Endothelial cell of umbilical vein (primary cell): ENCODE results near the gene SMURF2. TPM values are rescaled to one million over a fixed set of nuclear protein-coding genes. Genes with fewer than 3 reads are reported as not detected.

Experiments used
- BruUV-seq: library from RNA; stranded (reverse); fragments of 400-500 nt; replicated peaks from 2 replicates; lab custom pipeline; 2021; lab: Mats Ljungman, UMichigan
- CTCF ChIA-PET: fragments of 300-600, 350-600 bp; sonication (Branson Sonifier 250); formaldehyde crosslinking; loops from one replicate; lab custom pipeline; 2021; ENCODE audit warnings: antibody characterized with exemption, inconsistent platforms; lab: Charles Lee
- POLR2A ChIA-PET: fragments of 300-600, 350-600 bp; sonication (Branson Sonifier 250); formaldehyde crosslinking; loops from one replicate; lab custom pipeline; 2021; ENCODE audit warnings: antibody characterized with exemption, inconsistent platforms; lab: Charles Lee
- DNase-seq: peaks from one replicate; pipeline ENCODE4 v3.0.0-alpha.2; 2011; ENCODE audit warnings: low read depth, low spot score
- FAIRE-seq: peaks from 2 replicates; lab custom pipeline; 2011; peaks lifted over from hg19 to GRCh38; lab: Jason Lieb, UNC
- H2AFZ ChIP-seq: 2 replicates; pipeline ENCODE4 v1.6.0; 2012; ENCODE audit warnings: low read depth, low read length, control low read depth, inconsistent platforms
- H3K27ac ChIP-seq: 2 replicates; pipeline ENCODE4 v1.5.1; 2011; ENCODE audit warnings: low read depth, mild to moderate bottlenecking, control low read depth, low read length, moderate library complexity; ENCODE audit not compliant: insufficient read depth
- H3K27me3 ChIP-seq, 2 experiments: 2 replicates each; pipeline versions ENCODE4 v1.6.0 to v1.6.1; 2011; ENCODE audit warnings: low read length in 2 of 2, mixed read lengths in 1 of 2; ENCODE audit not compliant: control insufficient read depth in 2 of 2, insufficient read depth in 2 of 2
- H3K36me3 ChIP-seq, 2 experiments: 2 replicates in 1 of 2; 3 replicates in 1 of 2; pipeline ENCODE4 v1.5.1; 2011; ENCODE audit warnings: low read length in 2 of 2, mild to moderate bottlenecking in 1 of 2, moderate library complexity in 1 of 2; ENCODE audit not compliant: control insufficient read depth in 2 of 2, insufficient read depth in 2 of 2; ENCODE audit errors: extremely low read depth in 1 of 2
- H3K4me1 ChIP-seq: 3 replicates; pipeline ENCODE4 v1.5.1; 2011; ENCODE audit warnings: mild to moderate bottlenecking, low read length; ENCODE audit not compliant: control insufficient read depth, insufficient read depth; ENCODE audit errors: extremely low read depth
- H3K4me2 ChIP-seq: 2 replicates; pipeline ENCODE4 v1.6.1; 2011; ENCODE audit warnings: low read length, control low read depth, mixed read lengths; ENCODE audit not compliant: insufficient read depth
- H3K4me3 ChIP-seq, 3 experiments: fragments of 200-600 bp in 1 of 3; sonication (generic), shearing (Covaris generic) in 1 of 3; replicated peaks in 1 of 3; 2 replicates each; pipeline ENCODE4 v1.5.1; 2011 to 2016; ENCODE audit warnings: control low read depth in 3 of 3, low read length in 3 of 3, mild to moderate bottlenecking in 2 of 3, inconsistent platforms in 1 of 3, low read depth in 1 of 3, moderate library complexity in 1 of 3; ENCODE audit not compliant: insufficient read depth in 1 of 3
- H3K79me2 ChIP-seq: 2 replicates; pipeline ENCODE4 v1.6.0; 2012; ENCODE audit warnings: low read length, inconsistent platforms; ENCODE audit not compliant: control insufficient read depth, insufficient read depth
- H3K9ac ChIP-seq: replicated peaks from 2 replicates; pipeline ENCODE3; 2011; ENCODE audit warnings: low read length, control low read depth; ENCODE audit not compliant: insufficient read depth; ENCODE audit errors: extremely low read depth
- H3K9me1 ChIP-seq: replicated peaks from 3 replicates; pipeline ENCODE4 v1.6.0; 2011; ENCODE audit warnings: mild to moderate bottlenecking, low read length; ENCODE audit not compliant: control insufficient read depth, insufficient read depth; ENCODE audit errors: extremely low read depth
- H3K9me3 ChIP-seq: replicated peaks from 2 replicates; pipeline ENCODE4 v1.5.1; 2012; ENCODE audit warnings: low read length, inconsistent platforms; ENCODE audit not compliant: control insufficient read depth, insufficient read depth
- H4K20me1 ChIP-seq: replicated peaks from 2 replicates; pipeline ENCODE3; 2011; ENCODE audit warnings: mild to moderate bottlenecking, low read length; ENCODE audit not compliant: control insufficient read depth, insufficient read depth; ENCODE audit errors: extremely low read depth
- CTCF ChIP-seq, 2 donors: IDR thresholded peaks; 1 replicate in 1 of 2; 2 replicates in 1 of 2; pipeline ENCODE4 v1.5.1; 2011; ENCODE audit warnings: low read length in 2 of 2, mild to moderate bottlenecking in 2 of 2, moderate library complexity in 2 of 2, control low read depth in 1 of 2, inconsistent platforms in 1 of 2, low read depth in 1 of 2; ENCODE audit not compliant: insufficient read depth in 1 of 2; ENCODE audit errors: extremely low read depth in 1 of 2
- EZH2 ChIP-seq: IDR thresholded peaks from 2 replicates; pipeline ENCODE4 v1.6.1; 2012; ENCODE audit warnings: borderline replicate concordance, low read depth, mild to moderate bottlenecking, moderate library complexity, low read length, inconsistent platforms; ENCODE audit not compliant: severe bottlenecking
- FOS ChIP-seq: IDR thresholded peaks from 2 replicates; pipeline ENCODE4 v1.6.1; 2011; ENCODE audit warnings: mild to moderate bottlenecking, low read length, moderate library complexity, borderline replicate concordance; ENCODE audit not compliant: insufficient read depth
- GATA2 ChIP-seq: IDR thresholded peaks from 2 replicates; pipeline ENCODE4 v1.7.0; 2011; ENCODE audit warnings: low read depth, mild to moderate bottlenecking, moderate library complexity, mixed read lengths, low read length; ENCODE audit not compliant: insufficient read length, insufficient read depth
- JUN ChIP-seq: IDR thresholded peaks from 2 replicates; pipeline ENCODE4 v1.6.1; 2011; ENCODE audit warnings: borderline replicate concordance, low read depth; ENCODE audit not compliant: insufficient read length, insufficient read depth
- MYC ChIP-seq: IDR thresholded peaks from one replicate; pipeline ENCODE4 v1.6.1; 2011; ENCODE audit warnings: mild to moderate bottlenecking, low read depth, low read length
- POLR2A ChIP-seq: IDR thresholded peaks from 2 replicates; pipeline ENCODE4 v1.6.1; 2012; ENCODE audit warnings: low read depth, mild to moderate bottlenecking, control low read depth, low read length
- POLR2AphosphoS5 ChIP-seq: IDR thresholded peaks from 2 replicates; pipeline ENCODE4 v1.6.1; 2012; ENCODE audit warnings: low read depth, mild to moderate bottlenecking, control low read depth, low read length, moderate library complexity; ENCODE audit not compliant: insufficient read depth
- dilution Hi-C: fragments of 300-500 bp; cut with MboI; formaldehyde crosslinking; loops from one replicate; pipeline ENCODE4 v1.15.0; 2019; ENCODE audit warnings: low sequenced_read_pairs; ENCODE audit not compliant: extremely low pct_ligation_motif_present
- intact Hi-C: fragments of 100-400 bp; cut with micrococcal nuclease; formaldehyde crosslinking; loops from one replicate; pipeline ENCODE4 v1.10.0; 2022
- polyA plus RNA-seq, 4 experiments: library from polyadenylated mRNA; depleted of rRNA in 3 of 4; stranded (reverse) in 3 of 4; unstranded in 1 of 4; fragments of >200 nt; gene quantifications; 2 replicates each; pipeline versions ENCODE4 v1.2.1 to v1.2.3, GENCODE V29; 2011 to 2012; ENCODE audit warnings: missing spikeins in 1 of 4
- total RNA-seq: library from RNA; stranded (reverse); gene quantifications from 2 replicates; pipeline ENCODE4 v1.2.3, GENCODE V29; 2021
- TF ChIP-seq, protein P1 (sequence below): IDR thresholded peaks from 2 replicates; pipeline ENCODE4 v1.6.1; 2011; ENCODE audit not compliant: insufficient read depth, insufficient read length

The SMURF2 gene
- total and polyA plus RNA-seq, 2 donors (not counting 3 experiments of a cell fraction or from before 2014, with no cell fraction given) = 32.9 to 105 TPM

DNA sequence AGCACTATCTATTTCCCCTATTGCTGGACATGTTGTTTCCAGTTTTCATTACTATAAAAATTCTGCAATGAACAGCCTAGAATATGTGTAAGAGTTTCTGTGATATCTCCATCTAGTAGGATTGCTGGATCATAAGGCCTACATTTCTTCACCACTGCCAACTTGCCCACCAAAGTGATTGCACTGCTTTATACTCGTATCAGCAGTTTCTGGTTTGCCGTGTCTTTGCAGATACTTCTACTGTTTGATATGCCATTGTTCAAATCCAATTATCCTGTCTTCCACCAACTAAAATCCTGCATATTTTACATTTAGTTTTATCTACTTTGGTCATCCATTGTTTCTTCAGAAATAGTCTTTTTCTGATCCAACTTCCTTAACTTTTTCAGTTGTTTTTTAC is 134.2 kb downstream of the SMURF2 start:
- POLR2A ChIA-PET = no interaction called here
- no peak overlapping the region for H3K27ac ChIP-seq
- intact Hi-C loops (no loop called here), dilution Hi-C loops (no loop called here)
- BruUV-seq = no TSS peak
- TF ChIP-seq EZH2 = no peak
- TF ChIP-seq CTCF (IDR thresholded peaks at IDR 0.05; ENCODE audit: extremely low read depth in 1 of 2, insufficient read depth in 1 of 2, low read depth in 1 of 2, low read length in 2 of 2) = no peak
- TF ChIP-seq, protein P1, sequence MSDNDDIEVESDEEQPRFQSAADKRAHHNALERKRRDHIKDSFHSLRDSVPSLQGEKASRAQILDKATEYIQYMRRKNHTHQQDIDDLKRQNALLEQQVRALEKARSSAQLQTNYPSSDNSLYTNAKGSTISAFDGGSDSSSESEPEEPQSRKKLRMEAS = no peak
- no peak for TF ChIP-seq GATA2
- TF ChIP-seq POLR2A = no peak
- no peak for TF ChIP-seq MYC
- TF ChIP-seq FOS = no peak
- no peak for TF ChIP-seq POLR2AphosphoS5
- TF ChIP-seq JUN = no peak
- DNase-seq (no peak), FAIRE-seq (no peak)
- no peak overlapping the region for H3K4me2 ChIP-seq
- no peak overlapping the region for H3K9ac ChIP-seq
- H3K4me3 ChIP-seq = no peak overlapping the region
- H3K9me3 ChIP-seq = no peaks in the 10 kb centered on the region
- no peaks in the 10 kb centered on the region for H3K27me3 ChIP-seq
- no peaks in the 10 kb centered on the region for H3K9me1 ChIP-seq
- no peak overlapping the region for H2AFZ ChIP-seq
- peaks cover 32% of the 10 kb centered on the region in 2 experiments for H3K36me3 ChIP-seq
- H3K79me2 ChIP-seq = no peaks in the 10 kb centered on the region
- H4K20me1 ChIP-seq = no peaks in the 10 kb centered on the region
- CTCF ChIA-PET = interaction anchor here (1.5 kb wide), 1 partner anchor 122 kb away, joined by 3 read pairs; no protein-coding TSS in a partner anchor
- no peaks in the 10 kb centered on the region for H3K4me1 ChIP-seq
